CD4-positive, alpha-beta T cell (primary cell): ENCODE data around the gene FMNL2. TPM values are rescaled to one million over a fixed set of nuclear protein-coding genes. Genes with fewer than 3 reads are reported as not detected.

Source experiments
- ATAC-seq: fragments of 200-7000 bp; cut with Tn5 transposase; one replicate; pipeline ENCODE4 v1.10.0; 2022; ENCODE audit warnings: mild to moderate bottlenecking; ENCODE audit not compliant: poor library complexity
- CTCF ChIA-PET: fragments of 350-600 bp; sonication (Branson Sonifier 250); formaldehyde crosslinking; loops from one replicate; lab custom pipeline; 2021; ENCODE audit warnings: antibody characterized with exemption, inconsistent platforms; lab: Charles Lee
- POLR2A ChIA-PET: fragments of 350-600 bp; sonication (Branson Sonifier 250); formaldehyde crosslinking; loops from one replicate; lab custom pipeline; 2021; ENCODE audit warnings: antibody characterized with exemption, inconsistent platforms; lab: Charles Lee
- DNase-seq, 14 experiments: peaks; one replicate each; pipeline ENCODE4 v3.0.0-alpha.2; 2013 to 2020; ENCODE audit warnings: mixed read lengths in 2 of 14
- H3K27ac ChIP-seq, 2 donors: one replicate each; pipeline versions ENCODE4 v1.5.1 to v1.7.0; 2013; ENCODE audit warnings: low read length in 2 of 2, low read depth in 1 of 2, mild to moderate bottlenecking in 1 of 2
- H3K27me3 ChIP-seq, 2 experiments: 1 replicate in 1 of 2; 2 replicates in 1 of 2; pipeline versions ENCODE4 v1.6.1 to v1.7.0; 2013; ENCODE audit warnings: low read length in 2 of 2, control low read depth in 1 of 2, mild to moderate bottlenecking in 1 of 2, moderate library complexity in 1 of 2; ENCODE audit not compliant: insufficient read depth in 2 of 2, control insufficient read depth in 1 of 2
- H3K36me3 ChIP-seq: one replicate; pipeline ENCODE4 v1.6.1; 2013; ENCODE audit warnings: low read length, control low read depth; ENCODE audit not compliant: insufficient read depth
- H3K4me1 ChIP-seq: one replicate; pipeline ENCODE4 v1.6.1; 2013; ENCODE audit warnings: low read length, control low read depth; ENCODE audit not compliant: insufficient read depth
- H3K4me3 ChIP-seq: one replicate; pipeline ENCODE4 v1.5.1; 2013; ENCODE audit warnings: mild to moderate bottlenecking, low read length, moderate library complexity
- H3K9me3 ChIP-seq, 2 experiments: 1 replicate in 1 of 2; 2 replicates in 1 of 2; pipeline versions ENCODE4 v1.6.1 to v1.7.0; 2013; ENCODE audit warnings: low read length in 2 of 2, mild to moderate bottlenecking in 2 of 2, control low read depth in 1 of 2, moderate library complexity in 1 of 2; ENCODE audit not compliant: control insufficient read depth in 1 of 2, insufficient read depth in 1 of 2
- H3K27ac Mint-ChIP-seq: one replicate; pipeline ENCODE4 v1.8.0; 2020; ENCODE audit warnings: mixed read lengths
- H3K27me3 Mint-ChIP-seq: one replicate; pipeline ENCODE4 v1.8.0; 2021; ENCODE audit warnings: mixed read lengths
- H3K36me3 Mint-ChIP-seq: one replicate; pipeline ENCODE4 v1.8.0; 2021; ENCODE audit warnings: low read depth, mixed read lengths
- H3K4me1 Mint-ChIP-seq: one replicate; pipeline ENCODE4 v1.8.0; 2021; ENCODE audit warnings: low read depth, mixed read lengths
- H3K4me3 Mint-ChIP-seq: one replicate; pipeline ENCODE4 v1.8.0; 2020; ENCODE audit warnings: mild to moderate bottlenecking, mixed read lengths
- H3K9me3 Mint-ChIP-seq: one replicate; pipeline ENCODE4 v1.8.0; 2020; ENCODE audit warnings: mixed read lengths
- intact Hi-C, 2 experiments: fragments of 100-400 bp; cut with DNase I in 1 of 2; cut with micrococcal nuclease in 1 of 2; formaldehyde crosslinking; loops; one replicate each; pipeline versions ENCODE4 v1.15.1 to v1.9.0; 2023 to 2025; cut with DNase I, micrococcal nuclease
- total RNA-seq, 174 experiments: library from RNA in 2 of 174; stranded (reverse) in 2 of 174; gene quantifications; one replicate each; pipeline ENCODE4 v1.2.3 and lab custom pipeline; 2021 to 2026
- TF ChIP-seq, protein P1 (sequence below): fragments of 200-600 bp; IDR thresholded peaks from one replicate; pipeline ENCODE4 v1.8.0; 2022; ENCODE audit warnings: antibody characterized with exemption, mild to moderate bottlenecking

FMNL2 gene
- total RNA-seq, 2 experiments from 2014 or later: 0.30 to 0.31 TPM

- no peak overlapping the region for H3K27ac Mint-ChIP-seq
- H3K4me3 Mint-ChIP-seq: no peak overlapping the region
- H3K4me1 ChIP-seq: no peaks in the 10 kb centered on the region
- no peak for ATAC-seq
- H3K4me1 Mint-ChIP-seq: no peaks in the 10 kb centered on the region
- no peak for DNase-seq
- TF ChIP-seq, protein P1, sequence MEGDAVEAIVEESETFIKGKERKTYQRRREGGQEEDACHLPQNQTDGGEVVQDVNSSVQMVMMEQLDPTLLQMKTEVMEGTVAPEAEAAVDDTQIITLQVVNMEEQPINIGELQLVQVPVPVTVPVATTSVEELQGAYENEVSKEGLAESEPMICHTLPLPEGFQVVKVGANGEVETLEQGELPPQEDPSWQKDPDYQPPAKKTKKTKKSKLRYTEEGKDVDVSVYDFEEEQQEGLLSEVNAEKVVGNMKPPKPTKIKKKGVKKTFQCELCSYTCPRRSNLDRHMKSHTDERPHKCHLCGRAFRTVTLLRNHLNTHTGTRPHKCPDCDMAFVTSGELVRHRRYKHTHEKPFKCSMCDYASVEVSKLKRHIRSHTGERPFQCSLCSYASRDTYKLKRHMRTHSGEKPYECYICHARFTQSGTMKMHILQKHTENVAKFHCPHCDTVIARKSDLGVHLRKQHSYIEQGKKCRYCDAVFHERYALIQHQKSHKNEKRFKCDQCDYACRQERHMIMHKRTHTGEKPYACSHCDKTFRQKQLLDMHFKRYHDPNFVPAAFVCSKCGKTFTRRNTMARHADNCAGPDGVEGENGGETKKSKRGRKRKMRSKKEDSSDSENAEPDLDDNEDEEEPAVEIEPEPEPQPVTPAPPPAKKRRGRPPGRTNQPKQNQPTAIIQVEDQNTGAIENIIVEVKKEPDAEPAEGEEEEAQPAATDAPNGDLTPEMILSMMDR: no peak
- H3K4me3 ChIP-seq: no peak overlapping the region
- no peaks in the 10 kb centered on the region for H3K9me3 ChIP-seq
- no peaks in the 10 kb centered on the region for H3K27me3 ChIP-seq
- H3K36me3 Mint-ChIP-seq: no peaks in the 10 kb centered on the region
- intact Hi-C loops: no loop called here
- ChIA-PET POLR2A (no interaction called here), CTCF (no interaction called here)
- no peaks in the 10 kb centered on the region for H3K9me3 Mint-ChIP-seq
- H3K27ac ChIP-seq: no peak overlapping the region
- H3K36me3 ChIP-seq: no peaks in the 10 kb centered on the region
- no peaks in the 10 kb centered on the region for H3K27me3 Mint-ChIP-seq
Measured at GRCh38 chr2:152350155-152350679, 15.2 kb downstream of the FMNL2 start.

- Histone ChIP-seq H3K27me3 (no peaks in the 10 kb centered on the region), H3K27ac (no peak overlapping the region), H3K9me3 (no peaks in the 10 kb centered on the region), H3K36me3 (no peaks in the 10 kb centered on the region), H3K4me3 (no peak overlapping the region), H3K4me1 (no peaks in the 10 kb centered on the region)
- intact Hi-C loops: no loop called here
- TF ChIP-seq, protein P1: no peak
- no peak for ATAC-seq
- DNase-seq: no peak
- H3K27me3 Mint-ChIP-seq: no peaks in the 10 kb centered on the region
- POLR2A ChIA-PET: no interaction called here
- no peaks in the 10 kb centered on the region for H3K9me3 Mint-ChIP-seq
- H3K27ac Mint-ChIP-seq: no peak overlapping the region
- CTCF ChIA-PET: no interaction called here
- no peaks in the 10 kb centered on the region for H3K36me3 Mint-ChIP-seq
- H3K4me3 Mint-ChIP-seq: no peak overlapping the region
- no peaks in the 10 kb centered on the region for H3K4me1 Mint-ChIP-seq
Measured at GRCh38 chr2:152352616-152353015, 17.6 kb downstream of the FMNL2 start.

DNA sequence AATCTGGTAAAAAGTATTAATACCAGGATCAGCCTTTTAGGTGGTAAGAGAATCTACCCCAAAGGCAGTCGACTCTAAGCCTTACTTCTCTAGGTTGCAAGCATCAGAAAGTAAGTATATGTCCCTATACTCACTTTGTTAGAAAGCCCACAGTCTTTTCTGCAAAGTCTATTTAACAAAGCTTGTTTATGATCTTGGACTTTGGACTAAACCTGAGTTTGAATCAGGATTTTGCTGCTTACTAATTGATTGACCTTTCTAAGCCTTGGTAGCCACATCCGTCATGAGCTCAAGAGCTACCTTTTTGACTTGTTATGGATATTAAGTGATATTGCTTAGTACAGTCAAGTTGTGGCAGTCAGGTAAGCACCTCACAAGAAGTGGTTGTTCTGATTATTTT lies 18.4 kb downstream of the FMNL2 start:
- Histone ChIP-seq H3K4me1 (no peaks in the 10 kb centered on the region), H3K4me3 (no peak overlapping the region), H3K27ac (no peak overlapping the region), H3K9me3 (no peaks in the 10 kb centered on the region), H3K36me3 (no peaks in the 10 kb centered on the region), H3K27me3 (no peaks in the 10 kb centered on the region)
- no peaks in the 10 kb centered on the region for H3K4me1 Mint-ChIP-seq
- no peaks in the 10 kb centered on the region for H3K27me3 Mint-ChIP-seq
- ATAC-seq (no peak), DNase-seq (no peak)
- CTCF ChIA-PET: interaction anchor here (0.6 kb wide), 1 partner anchor 10 kb away, joined by 3 read pairs; no protein-coding TSS in a partner anchor
- no peaks in the 10 kb centered on the region for H3K9me3 Mint-ChIP-seq
- H3K4me3 Mint-ChIP-seq: no peak overlapping the region
- TF ChIP-seq, protein P1: no peak
- no peak overlapping the region for H3K27ac Mint-ChIP-seq
- no peaks in the 10 kb centered on the region for H3K36me3 Mint-ChIP-seq
- intact Hi-C loops: no loop called here
- POLR2A ChIA-PET: no interaction called here
